GM19240 (cell line): ENCODE measurements around the gene EVA1A.

Experiments
- DNase-seq: peaks from one replicate; pipeline ENCODE4 v3.0.0; 2011; ENCODE audit warnings: low spot score; ENCODE audit not compliant: insufficient read length

The EVA1A gene

DNA sequence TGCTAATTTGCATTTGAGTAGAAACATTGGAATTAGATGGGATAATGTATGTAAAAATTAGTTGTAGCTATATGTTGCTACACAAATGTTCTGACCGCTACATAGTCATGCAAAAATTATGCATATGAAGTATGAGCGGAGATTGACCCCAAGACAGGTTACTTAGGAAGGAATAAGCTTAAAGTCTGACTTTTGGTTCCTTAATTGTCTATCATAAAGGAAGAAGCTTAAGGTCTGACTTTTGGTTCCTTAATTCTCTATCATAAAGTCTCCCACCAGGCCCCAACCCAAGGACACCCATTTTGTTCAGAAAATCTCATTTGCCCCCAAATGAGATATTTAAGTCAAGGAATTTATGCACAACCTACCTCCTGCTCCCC, 106.5 kb downstream of the EVA1A start:
- DNase-seq = no peak

- DNase-seq = no peak
Measured at GRCh38 chr2:75453384-75454240, 107.1 kb downstream of the EVA1A start.

DNA sequence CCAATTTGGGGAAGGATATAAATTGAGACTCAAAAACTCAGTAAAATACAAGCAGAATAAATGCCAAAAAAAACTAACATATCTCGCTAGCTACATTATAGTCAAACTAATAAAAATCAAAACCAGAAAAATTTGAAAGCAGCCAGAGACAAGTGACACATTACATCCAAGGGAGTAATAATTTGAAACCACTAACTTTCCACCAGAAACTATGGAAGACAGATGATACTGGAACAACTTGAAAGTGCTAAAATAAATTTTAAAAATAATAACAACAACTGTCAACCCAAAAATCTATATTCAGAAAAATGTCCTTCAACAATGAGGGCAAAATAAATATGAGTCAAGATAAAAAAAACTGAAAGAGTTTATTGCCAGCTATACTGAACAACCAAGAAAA, 110.7 kb downstream of the EVA1A start:
- no peak for DNase-seq

DNA sequence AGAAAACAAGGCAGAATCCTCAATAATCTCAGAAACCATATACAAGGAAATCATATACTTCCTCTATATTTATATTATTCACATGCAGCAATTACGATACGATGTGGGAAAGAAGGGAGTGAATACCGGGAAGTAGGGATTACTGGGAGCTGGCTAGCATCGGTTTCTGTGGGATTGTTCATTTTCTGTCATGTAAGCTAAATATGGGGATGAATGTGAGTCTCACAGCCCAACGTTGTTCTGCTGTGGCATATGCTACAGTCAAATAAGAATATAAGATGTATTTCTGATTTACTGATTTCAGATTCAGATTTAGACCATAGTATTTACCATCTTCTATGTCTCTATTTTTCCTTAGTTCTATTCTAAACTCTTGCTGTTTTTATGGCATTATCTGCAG, 113.6 kb downstream of the EVA1A start:
- DNase-seq = no peak
